ENCODE data around the gene GC.

GC gene

DNA sequence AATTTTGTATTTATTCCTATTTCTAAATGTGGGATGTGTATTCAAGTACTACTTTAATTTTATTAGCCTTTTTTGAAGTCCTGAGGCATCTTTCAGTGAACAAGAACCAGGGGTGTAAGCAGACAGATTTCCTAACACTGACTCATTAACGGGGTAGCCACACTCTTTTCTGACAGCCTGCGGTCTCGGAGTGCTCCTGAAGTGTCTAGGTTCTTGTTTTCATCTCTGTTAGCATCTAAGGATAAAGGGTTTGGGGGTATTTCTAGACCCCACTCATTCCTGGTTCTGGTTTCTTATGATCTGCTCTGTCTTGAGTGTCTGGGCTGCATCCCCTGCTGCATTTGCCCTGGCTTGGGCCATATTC lies 71.9 kb downstream of the GC start:
- TF ChIP-seq FOXP2 (optimal IDR thresholded peaks at IDR 0.05; ENCODE audit: control extremely low read depth, extremely low read length, insufficient read depth) = no peak
- TF ChIP-seq POLR2AphosphoS5 (IDR thresholded peaks at IDR 0.05; ENCODE audit: borderline replicate concordance, low read depth, low read length) = no peak
- no peak for TF ChIP-seq EZH2 (IDR thresholded peaks at IDR 0.05)
- no peak overlapping the region for H3K9ac ChIP-seq (ENCODE audit: insufficient read length)
- no peak overlapping the region for H3K4me3 ChIP-seq
- no peaks in the 10 kb centered on the region for H3K36me3 ChIP-seq (ENCODE audit: insufficient read depth, low read length)
- no peak overlapping the region for H3K27ac ChIP-seq
- no peaks in the 10 kb centered on the region for H3K9me3 ChIP-seq (ENCODE audit: low read depth, low read length)
- DNase-seq (ENCODE audit: low read depth, low spot score) = no peak

DNA sequence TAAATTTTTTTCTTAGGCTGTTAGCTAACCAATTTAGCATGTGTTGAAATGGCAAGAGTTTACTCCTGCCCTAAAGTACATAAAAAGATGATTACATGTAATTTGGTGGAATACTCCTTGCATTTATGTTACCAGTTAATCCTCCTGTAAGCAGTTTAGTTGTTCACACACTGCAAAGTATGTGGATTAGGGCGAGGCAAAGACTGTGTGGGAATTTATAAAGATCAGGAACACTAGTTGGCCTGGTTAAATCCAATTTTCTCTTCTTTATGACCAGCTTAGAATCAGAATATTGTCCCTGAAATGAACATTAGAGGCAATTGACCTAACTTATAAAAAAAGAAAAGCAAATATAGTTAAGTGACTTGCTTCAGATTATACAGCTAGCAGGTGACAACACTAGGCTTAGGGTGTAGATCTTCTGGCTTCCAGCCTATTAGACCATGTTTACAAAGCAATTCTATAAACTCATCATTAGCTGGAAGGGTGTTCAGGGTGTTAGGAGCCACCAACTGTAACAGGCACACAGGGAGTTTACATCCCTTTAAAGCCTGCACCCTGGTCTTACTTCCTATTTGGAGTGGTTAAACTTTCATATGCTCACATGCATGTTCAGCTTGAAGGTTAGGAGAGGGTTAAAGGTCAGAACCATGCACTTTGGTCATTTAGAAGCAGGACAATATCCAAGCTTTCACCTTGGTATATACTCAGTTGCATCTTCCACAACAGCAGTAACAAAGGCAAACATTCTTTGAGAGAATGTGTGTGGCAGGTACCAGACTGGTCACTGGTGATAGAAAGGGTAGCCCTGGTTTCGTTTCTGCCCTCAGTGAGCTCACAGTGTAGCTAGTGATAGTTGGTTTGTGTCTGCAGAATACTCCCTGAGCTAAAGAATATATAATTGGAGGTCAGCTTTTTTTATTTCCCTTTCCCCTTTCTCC lies 72.6 kb downstream of the GC start:
- Histone ChIP-seq H3K9ac (ENCODE audit: insufficient read length) (no peak overlapping the region), H3K4me3 (no peak overlapping the region), H3K36me3 (ENCODE audit: insufficient read depth, low read length) (no peaks in the 10 kb centered on the region), H3K27ac (no peak overlapping the region), H3K9me3 (ENCODE audit: low read depth, low read length) (no peaks in the 10 kb centered on the region)
- TF ChIP-seq POLR2AphosphoS5 (IDR thresholded peaks at IDR 0.05; ENCODE audit: borderline replicate concordance, low read depth, low read length) = no peak
- no peak for TF ChIP-seq EZH2 (IDR thresholded peaks at IDR 0.05)
- no peak for TF ChIP-seq FOXP2 (optimal IDR thresholded peaks at IDR 0.05; ENCODE audit: control extremely low read depth, extremely low read length, insufficient read depth)
- no peak for DNase-seq (ENCODE audit: low read depth, low spot score)

GRCh38 chr4:71709961-71710360 lies 73.9 kb downstream of the GC start:
- Histone ChIP-seq H3K9me3 (ENCODE audit: low read depth, low read length) (no peaks in the 10 kb centered on the region), H3K36me3 (ENCODE audit: insufficient read depth, low read length) (no peaks in the 10 kb centered on the region), H3K9ac (ENCODE audit: insufficient read length) (no peak overlapping the region), H3K4me3 (no peak overlapping the region), H3K27ac (no peak overlapping the region)
- TF ChIP-seq EZH2 (IDR thresholded peaks at IDR 0.05) = no peak
- no peak for TF ChIP-seq POLR2AphosphoS5 (IDR thresholded peaks at IDR 0.05; ENCODE audit: borderline replicate concordance, low read depth, low read length)
- no peak for TF ChIP-seq FOXP2 (optimal IDR thresholded peaks at IDR 0.05; ENCODE audit: control extremely low read depth, extremely low read length, insufficient read depth)
- no peak for DNase-seq (ENCODE audit: low read depth, low spot score)

DNA sequence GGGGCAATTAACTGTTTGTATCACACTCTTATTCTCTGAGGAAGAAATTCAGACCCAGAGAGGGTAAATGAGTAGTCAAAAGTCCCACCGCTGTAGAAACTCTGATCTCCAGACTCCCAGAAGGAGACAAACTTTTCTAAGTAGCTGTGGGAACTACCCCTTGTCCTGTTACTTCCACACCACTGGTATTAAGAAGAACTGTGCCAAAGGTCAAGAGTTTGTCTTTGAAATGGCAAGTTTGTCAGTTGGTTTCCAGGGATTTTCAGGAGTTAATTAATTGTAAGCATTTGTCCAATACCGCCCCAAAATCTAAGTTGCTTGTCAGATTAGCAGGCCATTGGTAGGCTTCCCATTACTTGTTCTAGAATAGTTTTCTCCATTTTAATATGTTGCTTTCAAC lies 85.7 kb downstream of the GC start:
- Histone ChIP-seq H3K36me3 (ENCODE audit: insufficient read depth, low read length) (no peaks in the 10 kb centered on the region), H3K27ac (no peak overlapping the region), H3K9me3 (ENCODE audit: low read depth, low read length) (no peaks in the 10 kb centered on the region), H3K4me3 (no peak overlapping the region), H3K9ac (ENCODE audit: insufficient read length) (no peak overlapping the region)
- DNase-seq (ENCODE audit: low read depth, low spot score) = no peak
- TF ChIP-seq EZH2 (IDR thresholded peaks at IDR 0.05) (no peak), POLR2AphosphoS5 (IDR thresholded peaks at IDR 0.05; ENCODE audit: borderline replicate concordance, low read depth, low read length) (no peak), FOXP2 (optimal IDR thresholded peaks at IDR 0.05; ENCODE audit: control extremely low read depth, extremely low read length, insufficient read depth) (no peak)

DNA sequence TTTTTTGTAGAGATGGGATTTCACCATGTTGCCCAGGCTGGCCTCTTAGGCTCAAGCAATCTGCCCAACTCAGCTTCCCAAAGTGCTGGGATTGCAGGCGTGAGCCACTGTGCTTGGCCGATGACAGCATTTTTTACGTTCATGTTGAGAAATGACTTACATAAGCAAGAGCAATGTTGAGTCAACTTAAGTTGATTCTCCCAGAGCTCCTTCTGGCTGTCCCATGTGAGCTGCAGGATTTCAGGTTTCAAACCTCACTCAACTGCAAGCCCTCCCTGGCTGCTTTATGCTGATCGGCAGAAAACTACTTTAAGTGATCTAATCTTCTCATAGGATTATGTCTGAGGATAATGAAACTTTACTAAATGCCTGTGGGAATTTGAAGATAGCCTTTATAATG lies 86.8 kb downstream of the GC start:
- Histone ChIP-seq H3K9ac (ENCODE audit: insufficient read length) (no peak overlapping the region), H3K36me3 (ENCODE audit: insufficient read depth, low read length) (no peaks in the 10 kb centered on the region), H3K27ac (no peak overlapping the region), H3K9me3 (ENCODE audit: low read depth, low read length) (no peaks in the 10 kb centered on the region), H3K4me3 (no peak overlapping the region)
- TF ChIP-seq EZH2 (IDR thresholded peaks at IDR 0.05) (no peak), POLR2AphosphoS5 (IDR thresholded peaks at IDR 0.05; ENCODE audit: borderline replicate concordance, low read depth, low read length) (no peak)
- no peak for DNase-seq (ENCODE audit: low read depth, low spot score)

DNA sequence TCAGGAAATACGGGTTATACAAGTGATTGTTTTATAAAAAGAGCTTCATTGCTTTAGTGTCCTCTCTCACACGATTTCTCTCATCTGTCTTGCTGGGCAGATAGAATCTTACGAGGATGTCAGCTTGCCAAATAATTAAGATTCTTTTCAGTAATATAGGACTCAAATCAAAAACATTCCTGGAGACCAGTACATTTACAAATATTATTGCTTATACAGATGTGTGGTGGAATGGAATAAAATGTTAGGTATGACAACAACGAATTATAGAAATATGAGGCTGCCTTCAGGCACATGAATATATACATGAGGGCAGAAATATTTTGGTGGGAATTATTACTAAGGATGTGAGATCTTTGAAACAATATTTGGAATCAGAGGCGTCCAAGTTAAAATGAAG lies 88.9 kb downstream of the GC start:
- no peak overlapping the region for H3K27ac ChIP-seq
- H3K36me3 ChIP-seq (ENCODE audit: insufficient read depth, low read length) = no peaks in the 10 kb centered on the region
- no peak for TF ChIP-seq EZH2 (IDR thresholded peaks at IDR 0.05)
- no peak for TF ChIP-seq POLR2AphosphoS5 (IDR thresholded peaks at IDR 0.05; ENCODE audit: borderline replicate concordance, low read depth, low read length)
- TF ChIP-seq FOXP2 (optimal IDR thresholded peaks at IDR 0.05; ENCODE audit: control extremely low read depth, extremely low read length, insufficient read depth) = no peak
- H3K9ac ChIP-seq (ENCODE audit: insufficient read length) = no peak overlapping the region
- H3K9me3 ChIP-seq (ENCODE audit: low read depth, low read length) = no peaks in the 10 kb centered on the region
- no peak for DNase-seq (ENCODE audit: low read depth, low spot score)
- H3K4me3 ChIP-seq = no peak overlapping the region

DNA sequence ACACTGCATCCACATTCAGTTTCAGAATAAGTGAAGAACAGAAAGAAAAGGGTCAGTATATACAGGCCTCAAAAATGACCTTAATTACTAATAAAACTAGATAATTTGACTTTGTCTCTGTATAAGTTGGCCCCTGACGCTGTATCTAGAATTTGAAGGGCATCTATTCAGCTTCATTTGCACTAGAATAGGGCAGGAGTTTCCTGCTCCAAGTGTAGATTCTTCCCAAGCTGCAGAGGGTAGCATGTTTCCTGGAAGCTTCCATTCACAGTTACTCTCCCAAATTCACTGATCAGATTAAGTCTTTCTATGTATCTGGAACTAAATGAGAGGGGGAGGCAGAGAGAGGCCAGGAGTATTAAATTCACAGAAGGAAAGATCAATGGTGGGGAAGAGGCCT lies 90.9 kb downstream of the GC start:
- Histone ChIP-seq H3K27ac (no peak overlapping the region), H3K9me3 (ENCODE audit: low read depth, low read length) (no peaks in the 10 kb centered on the region), H3K36me3 (ENCODE audit: insufficient read depth, low read length) (no peaks in the 10 kb centered on the region), H3K4me3 (no peak overlapping the region), H3K9ac (ENCODE audit: insufficient read length) (no peak overlapping the region)
- DNase-seq (ENCODE audit: low read depth, low spot score) = no peak
- TF ChIP-seq POLR2AphosphoS5 (IDR thresholded peaks at IDR 0.05; ENCODE audit: borderline replicate concordance, low read depth, low read length) (no peak), EZH2 (IDR thresholded peaks at IDR 0.05) (no peak), FOXP2 (optimal IDR thresholded peaks at IDR 0.05; ENCODE audit: control extremely low read depth, extremely low read length, insufficient read depth) (no peak)

GRCh38 chr4:71692198-71692597 lies 91.7 kb downstream of the GC start:
- Histone ChIP-seq H3K27ac (no peak overlapping the region), H3K9me3 (ENCODE audit: low read depth, low read length) (no peaks in the 10 kb centered on the region), H3K4me3 (no peak overlapping the region), H3K36me3 (ENCODE audit: insufficient read depth, low read length) (no peaks in the 10 kb centered on the region), H3K9ac (ENCODE audit: insufficient read length) (no peak overlapping the region)
- DNase-seq (ENCODE audit: low read depth, low spot score) = no peak
- no peak for TF ChIP-seq FOXP2 (optimal IDR thresholded peaks at IDR 0.05; ENCODE audit: control extremely low read depth, extremely low read length, insufficient read depth)
- no peak for TF ChIP-seq EZH2 (IDR thresholded peaks at IDR 0.05)
- no peak for TF ChIP-seq POLR2AphosphoS5 (IDR thresholded peaks at IDR 0.05; ENCODE audit: borderline replicate concordance, low read depth, low read length)

Data from SK-N-MC (cell line).